Measurements from ENCODE around the gene LIMA1.

GRCh38 chr12:50317203-50317602, 33.9 kb upstream of the LIMA1 start:
- no peak for TF ChIP-seq TAF1 (IDR thresholded peaks at IDR 0.05; ENCODE audit: low read depth)
- no peak for TF ChIP-seq RAD21 (conservative IDR thresholded peaks at IDR 0.05)
- no peak for TF ChIP-seq CTCF (IDR thresholded peaks at IDR 0.05; ENCODE audit: poor library complexity, severe bottlenecking)
- no peak for TF ChIP-seq EZH2 (IDR thresholded peaks at IDR 0.05; ENCODE audit: borderline replicate concordance, insufficient read depth, low read length, poor library complexity, severe bottlenecking)
- no peak for TF ChIP-seq POLR2AphosphoS5 (IDR thresholded peaks at IDR 0.05)

Measured in neural cell (in vitro differentiated cells).